K562 (cell line): ENCODE results near the gene SF3B3.

Experiments
- ARID4B ChIP-seq: sonication (generic); formaldehyde crosslinking; IDR thresholded peaks from 2 replicates; pipeline ENCODE4 v1.8.0; 2022; ENCODE audit warnings: mild to moderate bottlenecking, missing genetic modification reagents
- ATF6 ChIP-seq: sonication (generic); formaldehyde crosslinking; IDR thresholded peaks from 2 replicates; pipeline ENCODE4 v1.4.0; 2020; ENCODE audit warnings: mild to moderate bottlenecking, missing genetic modification reagents
- CBFB ChIP-seq: sonication (generic); formaldehyde crosslinking; IDR thresholded peaks from 2 replicates; pipeline ENCODE4 v1.4.0; 2020; ENCODE audit warnings: mild to moderate bottlenecking, missing genetic modification reagents
- CTCF ChIP-seq, 3 experiments: IDR thresholded peaks in 2 of 3; conservative IDR thresholded peaks in 1 of 3; 2 replicates each; pipeline ENCODE4 v1.5.1; 2011 to 2012; ENCODE audit warnings: low read length in 3 of 3, mild to moderate bottlenecking in 3 of 3, control low read depth in 2 of 3, improper control_type of control experiment in 1 of 3, inconsistent platforms in 1 of 3, low read depth in 1 of 3, mixed read lengths in 1 of 3, moderate library complexity in 1 of 3; ENCODE audit not compliant: insufficient read depth in 2 of 3
- KAT2B ChIP-seq: IDR thresholded peaks from one replicate; pipeline ENCODE4 v1.6.1; 2012; ENCODE audit warnings: low read depth, mild to moderate bottlenecking, control low read depth, inconsistent platforms, low read length, moderate library complexity
- NR3C1 ChIP-seq: sonication (generic); formaldehyde crosslinking; IDR thresholded peaks from 2 replicates; pipeline ENCODE4 v1.8.1; 2022; ENCODE audit warnings: missing genetic modification reagents
- PHB2 ChIP-seq: fragments of 450-650 bp; IDR thresholded peaks from 2 replicates; pipeline ENCODE4 v1.6.1; 2017; ENCODE audit warnings: low read depth
- POLR2A ChIP-seq: fragments of 450-650 bp; conservative IDR thresholded peaks from 2 replicates; pipeline ENCODE4 v1.6.1; 2016
- SAFB2 ChIP-seq: fragments of 200-400 bp; formaldehyde crosslinking; IDR thresholded peaks from 2 replicates; pipeline ENCODE4 v1.6.1; 2018; ENCODE audit warnings: borderline replicate concordance, low read length, low read depth, moderate library complexity; ENCODE audit not compliant: severe bottlenecking
- SIN3B ChIP-seq: fragments of 450-650 bp; IDR thresholded peaks from 2 replicates; pipeline ENCODE4 v1.6.1; 2017; ENCODE audit warnings: low read depth, mild to moderate bottlenecking, moderate library complexity

GRCh38 chr16:70588565-70588964 lies 64.9 kb downstream of the SF3B3 start:
- TF ChIP-seq CTCF (IDR thresholded peaks at IDR 0.05 in 2 of 3, conservative IDR thresholded peaks at IDR 0.05 in 1 of 3; ENCODE audit: insufficient read depth in 2 of 3, low read depth in 1 of 3, low read length in 3 of 3) (no peak), POLR2A (no peak), ATF6 (no peak), SIN3B (no peak), ARID4B (CRISPR knock-in tag) (no peak), SAFB2 (no peak), CBFB (CRISPR knock-in tag) (no peak), KAT2B (no peak), NR3C1 (CRISPR knock-in tag) (no peak), PHB2 (no peak)
